SJSA1 (cell line): ENCODE data around the gene PARP6. TPM values are rescaled to one million over a fixed set of nuclear protein-coding genes. Genes with fewer than 3 reads are reported as not detected.
"Not testable (repeated sequence)": the region's sequence is repeated elsewhere in the genome, so short reads cannot be mapped to it uniquely, and the experiment has no call there.

Source experiments
- DNase-seq, 2 experiments: peaks; one replicate each; pipeline ENCODE4 v3.0.0-alpha.2; 2015 to 2020; ENCODE audit warnings: low spot score in 2 of 2, low read depth in 1 of 2
- H3K27ac ChIP-seq: fragments of 250-450 bp; sonication (Bioruptor Pico); 2 replicates; pipeline ENCODE4 v1.5.1; 2020; ENCODE audit warnings: mild to moderate bottlenecking, moderate library complexity
- H3K27me3 ChIP-seq: fragments of 250-450 bp; sonication (Bioruptor Pico); replicated peaks from 2 replicates; pipeline ENCODE4 v1.5.1; 2020; ENCODE audit warnings: mild to moderate bottlenecking, moderate library complexity
- H3K36me3 ChIP-seq: fragments of 250-450 bp; sonication (Bioruptor Pico); 2 replicates; pipeline ENCODE4 v1.5.1; 2020; ENCODE audit warnings: mild to moderate bottlenecking
- H3K4me1 ChIP-seq: fragments of 250-450 bp; sonication (Bioruptor Pico); replicated peaks from 2 replicates; pipeline ENCODE4 v1.6.1; 2021; ENCODE audit warnings: mild to moderate bottlenecking
- H3K4me3 ChIP-seq: fragments of 250-450 bp; sonication (Bioruptor Pico); 2 replicates; pipeline ENCODE4 v1.5.1; 2020; ENCODE audit warnings: mild to moderate bottlenecking
- H3K9me3 ChIP-seq: fragments of 250-450 bp; sonication (Bioruptor Pico); replicated peaks from 2 replicates; pipeline ENCODE4 v1.5.1; 2020; ENCODE audit warnings: mild to moderate bottlenecking
- total RNA-seq: library from RNA; depleted of rRNA; stranded (reverse); fragments of >200 nt; shearing (Covaris generic); gene quantifications from 2 replicates; pipeline ENCODE4 v1.2.3, GENCODE V29; 2014

Gene PARP6
- total RNA-seq, 1 experiment from 2014 or later = 18.8 TPM

DNA sequence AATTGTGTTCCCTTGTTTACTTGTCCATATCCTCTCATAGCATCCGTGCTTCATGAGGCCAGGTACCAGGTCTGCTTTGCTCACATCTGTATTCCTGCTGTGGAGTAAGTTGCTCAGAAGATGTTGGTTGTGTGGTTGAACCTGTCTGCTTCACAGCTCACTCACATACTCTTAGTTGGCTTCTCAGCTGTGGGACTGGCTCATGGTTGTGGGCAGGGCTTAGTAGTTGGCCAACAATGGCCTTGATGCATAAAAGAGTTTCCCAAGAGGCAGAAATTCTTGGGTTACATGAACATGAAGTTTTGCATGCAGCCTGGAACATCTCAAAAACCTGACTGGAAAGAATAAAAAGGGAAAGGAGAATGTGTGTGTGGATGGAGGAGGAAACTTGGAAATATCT is 30.6 kb upstream of the PARP6 start:
- peaks cover under 1% of the 10 kb centered on the region for H3K27me3 ChIP-seq
- no peak for DNase-seq
- H3K9me3 ChIP-seq = no peaks in the 10 kb centered on the region
- H3K27ac ChIP-seq = no peak overlapping the region
- H3K36me3 ChIP-seq = no peaks in the 10 kb centered on the region
- H3K4me3 ChIP-seq = no peak overlapping the region
- 0 out of 2 replicates have a peak, but pooled peaks cover 6% of the 10 kb centered on the region for H3K4me1 ChIP-seq

DNA sequence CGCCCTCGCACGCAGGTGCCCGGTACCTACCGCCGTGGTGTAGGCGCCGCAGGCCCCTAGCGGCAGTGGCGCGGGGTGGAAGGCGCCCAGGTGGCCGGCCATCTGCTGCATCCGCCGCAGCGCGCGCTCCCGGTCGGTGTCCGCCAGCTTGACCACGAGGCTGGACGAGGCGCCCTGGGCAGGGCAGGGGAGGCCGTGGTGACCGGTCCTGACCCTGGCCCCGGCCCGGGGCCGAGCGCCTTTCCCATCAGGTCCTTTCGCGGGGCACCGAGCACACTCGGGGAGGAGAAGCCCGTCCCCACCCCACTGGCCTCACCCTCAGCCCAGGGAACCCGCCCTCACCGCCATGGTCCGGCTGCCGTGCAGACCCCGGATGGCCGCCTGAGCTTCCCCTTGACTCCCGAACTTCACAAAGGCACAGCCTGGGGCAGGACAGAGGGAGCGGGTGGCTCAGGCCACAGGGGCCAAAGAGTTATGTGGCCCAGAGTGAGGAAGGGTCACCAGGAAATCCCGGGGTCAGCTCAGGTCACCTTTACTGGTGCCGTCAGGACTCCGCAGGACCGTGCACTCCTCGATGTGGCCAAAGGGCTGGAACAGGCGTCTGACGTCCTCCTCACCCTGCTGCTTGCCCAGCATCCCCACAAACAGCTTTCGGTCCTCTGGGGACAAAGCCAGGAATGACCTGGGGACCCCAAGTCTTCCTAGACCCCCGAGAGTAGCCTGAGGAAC is 17.4 kb upstream of the PARP6 start:
- DNase-seq = no peak
- Histone ChIP-seq H3K27me3 (no peaks in the 10 kb centered on the region), H3K4me1 (no peaks in the 10 kb centered on the region), H3K4me3 (no peak overlapping the region), H3K27ac (no peak overlapping the region), H3K36me3 (no peaks in the 10 kb centered on the region), H3K9me3 (no peaks in the 10 kb centered on the region)

DNA sequence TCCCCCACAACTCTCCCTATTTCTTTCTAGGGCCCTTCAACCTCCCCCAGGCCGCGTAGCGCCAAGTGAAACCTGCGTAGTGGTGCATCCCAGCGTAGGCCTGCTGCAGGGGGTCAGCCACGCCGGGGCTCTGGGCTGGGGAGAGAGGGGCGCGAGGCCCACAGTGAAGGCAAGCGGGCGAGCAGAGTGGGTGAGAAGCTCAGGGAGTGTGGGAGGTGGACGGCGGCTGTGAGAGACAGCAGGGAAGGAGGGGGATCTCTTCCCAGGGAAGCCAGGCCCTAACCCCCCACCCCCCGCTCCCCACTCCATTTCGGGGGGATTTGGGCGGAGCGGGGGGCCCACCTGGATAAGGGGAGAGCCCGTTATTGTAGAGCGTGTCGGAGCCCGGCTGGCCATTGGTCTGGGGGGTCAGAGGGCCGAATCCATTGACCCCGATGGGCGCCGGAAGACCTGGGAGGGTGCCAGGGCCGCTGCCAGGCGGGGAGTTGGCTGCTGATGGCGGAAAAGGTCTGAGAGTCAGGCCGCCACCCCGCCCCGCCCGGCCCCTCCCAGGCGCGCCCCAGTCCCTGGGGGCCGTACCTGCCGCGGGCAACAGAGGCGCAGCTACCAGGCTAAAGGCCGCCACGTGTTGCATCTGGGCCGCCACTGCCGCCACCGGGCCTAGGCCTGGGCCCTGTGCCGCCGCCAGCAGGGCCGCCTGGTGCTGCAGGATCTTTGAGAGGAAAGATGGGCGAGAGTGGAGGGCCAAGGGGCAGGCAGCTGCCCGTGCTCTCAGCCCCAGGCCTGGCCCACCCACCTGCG is 16.6 kb upstream of the PARP6 start:
- Histone ChIP-seq H3K27ac (no peak overlapping the region), H3K9me3 (no peaks in the 10 kb centered on the region), H3K27me3 (no peaks in the 10 kb centered on the region), H3K4me3 (no peak overlapping the region), H3K4me1 (no peaks in the 10 kb centered on the region), H3K36me3 (no peaks in the 10 kb centered on the region)
- no peak for DNase-seq

DNA sequence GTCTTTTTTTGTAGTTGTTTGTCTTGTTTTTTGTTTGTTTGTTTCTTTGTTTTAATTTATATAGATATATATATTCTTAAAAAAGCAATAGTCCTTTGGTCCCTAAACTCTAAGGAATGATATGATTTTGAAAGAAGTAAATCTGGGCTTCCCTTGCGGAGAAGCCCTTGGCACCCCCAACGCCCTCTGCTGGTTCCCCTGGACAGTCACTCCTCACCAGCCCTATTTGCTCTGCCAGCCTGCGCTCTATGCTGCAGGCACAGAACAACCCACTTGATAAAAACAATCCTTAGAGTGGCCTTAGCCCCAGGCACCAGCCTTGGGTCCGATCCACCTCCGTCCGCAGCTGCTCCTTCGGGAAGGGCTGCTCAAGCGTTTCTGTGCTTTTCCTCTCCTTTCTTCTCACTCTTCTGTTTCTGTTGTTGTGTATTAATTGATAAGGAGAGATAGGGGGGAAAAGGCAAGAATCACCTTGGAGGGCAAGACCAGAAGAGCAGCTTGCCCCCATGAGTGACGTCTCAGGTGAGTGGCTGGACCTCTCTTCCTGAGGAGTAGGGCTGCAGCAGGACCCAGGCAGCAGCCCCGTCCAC is 13.7 kb upstream of the PARP6 start:
- DNase-seq = peak; percentile 23 to 59

DNA sequence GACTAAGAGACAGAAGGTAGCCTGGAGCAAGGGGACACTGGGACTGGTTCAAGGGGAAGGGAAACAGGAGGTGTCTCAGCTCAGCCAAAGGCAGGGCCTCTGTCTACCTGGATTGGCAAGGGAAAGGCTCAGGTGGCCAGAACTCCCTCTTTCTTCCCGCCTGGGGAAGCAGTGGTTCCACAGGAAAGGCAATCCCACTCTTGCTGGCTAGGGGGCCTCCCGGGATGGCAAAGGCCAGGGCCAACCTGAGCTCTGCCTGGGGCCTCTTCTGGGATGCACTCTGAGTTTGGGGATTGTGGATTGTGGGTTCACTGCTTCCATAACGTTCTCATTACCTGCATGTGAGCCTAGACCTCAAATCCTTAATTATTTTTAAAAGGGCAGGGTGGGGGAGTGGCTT is 13.0 kb upstream of the PARP6 start:
- Histone ChIP-seq H3K4me3 (no peak overlapping the region), H3K9me3 (no peaks in the 10 kb centered on the region), H3K4me1 (no peaks in the 10 kb centered on the region), H3K36me3 (no peaks in the 10 kb centered on the region), H3K27ac (no peak overlapping the region), H3K27me3 (no peaks in the 10 kb centered on the region)
- no peak for DNase-seq

More for the DNA sequence above, 13.7 kb upstream of the PARP6 start:
- Histone ChIP-seq H3K36me3 (no peaks in the 10 kb centered on the region), H3K9me3 (no peaks in the 10 kb centered on the region), H3K27me3 (no peaks in the 10 kb centered on the region), H3K27ac (no peak overlapping the region), H3K4me3 (no peak overlapping the region), H3K4me1 (no peaks in the 10 kb centered on the region)

DNA sequence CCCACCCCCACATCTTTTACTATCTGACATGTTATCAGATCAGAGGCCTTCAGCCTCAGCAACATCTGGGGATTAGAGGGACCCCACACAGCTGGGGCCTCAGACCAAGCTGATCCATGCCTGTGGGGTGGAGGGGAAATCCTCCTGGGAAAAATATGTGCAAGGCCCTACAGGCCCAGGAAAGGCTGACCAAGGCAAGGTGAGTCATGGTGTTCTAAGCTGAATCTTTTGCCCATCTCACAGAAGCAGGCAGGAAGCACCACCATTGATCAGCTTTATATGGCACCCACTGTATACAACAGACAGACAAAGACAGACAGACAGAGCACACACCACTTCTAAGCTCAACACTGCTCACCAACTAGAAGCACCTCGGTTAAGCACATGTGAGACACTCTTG is 12.4 kb upstream of the PARP6 start:
- Histone ChIP-seq H3K4me1 (no peaks in the 10 kb centered on the region), H3K9me3 (no peaks in the 10 kb centered on the region), H3K27ac (no peak overlapping the region), H3K36me3 (no peaks in the 10 kb centered on the region), H3K27me3 (no peaks in the 10 kb centered on the region), H3K4me3 (no peak overlapping the region)
- no peak for DNase-seq

DNA sequence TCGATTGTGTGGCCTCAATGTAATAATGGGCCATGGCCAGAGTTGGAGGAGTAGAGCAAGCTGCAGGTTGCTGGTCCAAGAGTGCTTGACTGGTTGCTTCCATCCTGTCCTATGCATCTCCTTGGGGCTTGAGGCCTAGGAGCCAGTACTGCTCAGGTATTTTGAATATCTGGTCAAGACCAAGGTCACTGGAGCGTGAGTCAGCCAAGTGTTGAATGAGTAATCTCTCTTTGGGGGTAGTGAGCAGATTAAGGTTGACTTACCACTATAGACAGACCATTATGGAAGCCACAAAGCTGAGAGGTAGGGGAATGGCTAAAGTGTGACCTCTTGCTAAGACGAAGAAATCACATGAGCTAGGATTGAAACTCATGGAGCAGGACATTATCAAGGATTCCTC is 9.4 kb upstream of the PARP6 start:
- no peak for DNase-seq
- no peaks in the 10 kb centered on the region for H3K27me3 ChIP-seq
- H3K36me3 ChIP-seq = no peaks in the 10 kb centered on the region
- H3K9me3 ChIP-seq = no peaks in the 10 kb centered on the region
- H3K4me1 ChIP-seq = no peaks in the 10 kb centered on the region
- H3K27ac ChIP-seq = no peak overlapping the region
- no peak overlapping the region for H3K4me3 ChIP-seq

DNA sequence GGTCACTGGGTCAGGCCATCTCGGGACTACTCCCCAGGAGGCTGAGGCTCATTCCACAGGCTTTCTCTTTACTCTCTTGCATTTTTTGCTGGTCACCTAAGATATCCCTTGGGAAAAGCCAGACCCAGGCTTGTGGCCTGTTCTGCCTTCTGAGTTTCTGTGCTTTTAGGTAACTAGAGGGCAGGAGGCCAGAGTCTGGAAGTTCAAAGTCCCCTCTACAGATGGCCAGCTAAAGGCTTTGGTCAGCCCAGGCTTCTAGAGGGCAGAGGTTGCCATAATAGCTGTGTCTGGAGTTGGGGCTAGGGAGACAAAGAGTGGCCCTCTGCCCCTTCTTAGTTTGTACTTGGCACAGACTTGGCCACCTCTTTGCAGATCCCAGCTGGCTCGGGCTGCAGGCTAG is 8.4 kb upstream of the PARP6 start:
- Histone ChIP-seq H3K4me3 (no peak overlapping the region), H3K27ac (no peak overlapping the region), H3K4me1 (no peaks in the 10 kb centered on the region), H3K27me3 (no peaks in the 10 kb centered on the region), H3K36me3 (no peaks in the 10 kb centered on the region), H3K9me3 (no peaks in the 10 kb centered on the region)
- no peak for DNase-seq

DNA sequence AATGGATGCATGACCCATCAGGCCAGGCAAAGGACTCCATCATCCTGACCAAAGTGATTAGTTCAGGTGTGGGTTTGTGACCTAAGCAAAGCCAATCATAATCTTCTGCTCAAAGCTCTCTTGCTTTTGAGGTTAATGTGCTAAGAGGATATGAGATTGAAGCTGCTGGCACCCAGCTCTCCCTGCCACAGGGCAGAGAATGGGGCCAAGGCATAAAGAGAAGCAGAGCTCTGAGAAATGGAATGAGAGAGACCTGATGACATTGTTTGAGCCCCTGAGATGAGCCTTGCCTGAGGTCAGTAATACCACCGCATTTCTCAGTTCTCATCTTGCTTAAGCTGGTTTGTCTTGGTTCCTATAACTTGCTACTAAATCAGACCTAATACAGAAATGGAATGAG is 6.4 kb upstream of the PARP6 start:
- no peak for DNase-seq
- Histone ChIP-seq H3K4me3 (no peak overlapping the region), H3K36me3 (no peaks in the 10 kb centered on the region), H3K27ac (no peak overlapping the region), H3K9me3 (no peaks in the 10 kb centered on the region), H3K4me1 (no peaks in the 10 kb centered on the region), H3K27me3 (no peaks in the 10 kb centered on the region)

DNA sequence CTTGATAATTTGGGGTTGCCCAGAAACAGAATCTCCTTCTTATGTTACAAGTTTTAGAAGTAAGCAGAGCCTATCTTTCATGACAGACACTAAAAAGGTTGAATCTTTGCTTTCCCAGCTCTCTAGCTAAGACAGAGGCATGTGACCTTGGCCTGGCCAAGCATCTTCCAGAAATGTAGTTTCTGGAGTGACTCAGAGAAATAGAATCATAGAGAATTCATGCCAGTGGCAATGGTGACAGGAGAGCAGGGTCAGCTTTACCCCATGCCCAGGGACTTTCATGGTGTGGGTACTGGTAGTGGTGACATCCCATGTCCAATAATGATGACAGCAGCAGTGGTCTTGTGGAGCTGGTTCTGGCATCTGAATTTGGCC is 4.0 kb upstream of the PARP6 start:
- DNase-seq = no peak
- H3K36me3 ChIP-seq = 0 out of 2 replicates have a peak, but pooled peaks cover 3% of the 10 kb centered on the region
- no peaks in the 10 kb centered on the region for H3K9me3 ChIP-seq
- no peaks in the 10 kb centered on the region for H3K27me3 ChIP-seq
- H3K27ac ChIP-seq = no peak overlapping the region
- H3K4me3 ChIP-seq = no peak overlapping the region
- H3K4me1 ChIP-seq = peaks cover 10% of the 10 kb centered on the region

DNA sequence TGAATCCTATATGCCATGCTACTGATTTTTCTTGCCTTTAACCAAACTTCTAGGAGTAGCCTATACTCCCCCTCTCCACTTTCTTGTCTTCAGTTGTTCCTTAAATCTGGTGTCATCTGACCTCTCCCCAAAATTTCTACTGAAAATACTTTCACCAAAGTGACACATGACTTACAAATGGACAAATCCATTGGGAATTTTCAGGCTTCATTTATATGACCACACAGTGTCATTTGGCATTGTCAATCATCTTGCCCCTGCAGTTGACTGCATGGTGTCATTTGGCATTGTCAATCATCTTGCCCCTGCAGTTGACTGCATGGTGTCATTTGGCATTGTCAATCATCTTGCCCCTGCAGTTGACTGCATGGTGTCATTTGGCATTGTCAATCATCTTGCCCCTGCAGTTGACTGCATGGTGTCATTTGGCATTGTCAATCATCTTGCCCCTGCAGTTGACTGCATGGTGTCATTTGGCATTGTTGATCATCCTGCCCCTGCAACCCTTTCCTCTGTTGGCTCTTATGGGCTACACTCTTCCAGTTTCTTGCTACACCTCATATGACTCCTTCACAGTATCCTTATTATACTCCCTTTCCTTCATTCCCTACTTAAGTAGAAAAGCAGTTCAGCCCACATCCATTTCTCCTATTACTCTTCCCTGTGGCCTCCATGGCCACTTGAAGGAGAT is 3.4 kb upstream of the PARP6 start:
- H3K27me3 ChIP-seq, H3K27ac ChIP-seq, H3K9me3 ChIP-seq, DNase-seq, H3K4me1 ChIP-seq, H3K36me3 ChIP-seq, H3K4me3 ChIP-seq: not testable (repeated sequence)

DNA sequence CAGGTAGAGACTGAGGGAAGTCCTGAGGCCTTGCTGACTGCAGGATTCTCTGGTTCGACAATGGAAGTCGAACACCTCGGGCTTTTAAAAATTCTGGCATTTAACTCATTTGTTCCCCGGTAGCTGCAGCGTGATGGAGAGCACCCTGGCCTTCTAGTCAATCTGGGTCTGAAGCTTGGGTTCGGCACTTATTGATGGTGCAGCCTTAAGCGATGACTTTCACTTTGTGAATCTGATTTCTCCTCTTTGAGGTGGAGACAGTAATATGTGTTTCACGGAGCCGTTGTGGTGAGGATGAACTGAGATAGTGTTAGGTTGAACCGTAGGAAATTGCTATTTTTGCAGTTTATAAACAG is 621 bp upstream of the PARP6 start:
- Histone ChIP-seq H3K9me3 (no peaks in the 10 kb centered on the region), H3K27me3 (no peaks in the 10 kb centered on the region), H3K4me1 (peaks cover 10% of the 10 kb centered on the region), H3K27ac (peak overlapping the region; percentile 2; the same call in 1 of the 2 replicates), H3K4me3 (peak overlapping the region; percentile 80), H3K36me3 (peaks cover 18% of the 10 kb centered on the region)
- DNase-seq = no peak

DNA sequence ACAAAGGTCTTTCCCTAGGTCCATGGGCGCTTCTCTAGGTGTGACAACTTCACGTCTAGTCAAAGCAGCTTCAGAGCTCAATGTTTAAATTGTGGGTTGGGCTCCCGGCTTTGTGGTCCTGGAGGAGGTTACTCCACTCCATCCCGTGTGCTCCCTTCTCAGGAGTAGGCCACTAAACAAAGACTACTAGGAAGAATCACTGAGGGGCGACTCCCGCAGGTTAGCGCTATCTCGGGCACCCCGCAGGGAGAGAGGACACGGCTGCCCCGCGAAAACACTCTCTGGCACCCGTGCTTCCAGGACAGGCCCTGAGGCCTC is 500 bp downstream of the PARP6 start:
- DNase-seq = no peak
- H3K36me3 ChIP-seq = peaks cover 26% of the 10 kb centered on the region
- no peaks in the 10 kb centered on the region for H3K27me3 ChIP-seq
- H3K27ac ChIP-seq = no peak overlapping the region
- peak overlapping the region; percentile 80 for H3K4me3 ChIP-seq
- H3K4me1 ChIP-seq = peaks cover 10% of the 10 kb centered on the region
- H3K9me3 ChIP-seq = no peaks in the 10 kb centered on the region

DNA sequence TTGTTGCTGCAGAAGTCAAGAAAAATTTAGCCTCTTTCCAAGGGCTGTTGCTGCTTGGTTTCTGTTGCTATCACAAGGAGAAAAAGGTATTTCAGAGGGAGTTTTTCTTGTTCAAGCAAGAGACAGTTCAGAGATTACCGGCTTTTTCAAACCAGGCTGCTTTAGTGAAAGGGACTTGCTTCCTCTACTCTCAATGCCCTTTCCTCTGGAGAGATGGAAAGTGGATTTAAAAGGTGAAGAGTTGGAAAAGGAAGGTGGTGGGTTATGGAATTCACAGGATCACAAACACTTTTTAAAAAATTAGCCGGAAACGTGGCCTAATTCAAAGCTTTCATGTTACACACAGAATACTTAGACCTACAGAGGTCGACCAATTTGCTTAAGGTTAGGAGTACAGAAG is 1.1 kb downstream of the PARP6 start:
- Histone ChIP-seq H3K4me3 (peak overlapping the region; percentile 80), H3K9me3 (no peaks in the 10 kb centered on the region), H3K4me1 (peaks cover 10% of the 10 kb centered on the region), H3K27ac (no peak overlapping the region), H3K27me3 (no peaks in the 10 kb centered on the region), H3K36me3 (peaks cover 33% of the 10 kb centered on the region)
- no peak for DNase-seq
